ENCODE results near the gene VIPR1.

The VIPR1 gene, protein sequence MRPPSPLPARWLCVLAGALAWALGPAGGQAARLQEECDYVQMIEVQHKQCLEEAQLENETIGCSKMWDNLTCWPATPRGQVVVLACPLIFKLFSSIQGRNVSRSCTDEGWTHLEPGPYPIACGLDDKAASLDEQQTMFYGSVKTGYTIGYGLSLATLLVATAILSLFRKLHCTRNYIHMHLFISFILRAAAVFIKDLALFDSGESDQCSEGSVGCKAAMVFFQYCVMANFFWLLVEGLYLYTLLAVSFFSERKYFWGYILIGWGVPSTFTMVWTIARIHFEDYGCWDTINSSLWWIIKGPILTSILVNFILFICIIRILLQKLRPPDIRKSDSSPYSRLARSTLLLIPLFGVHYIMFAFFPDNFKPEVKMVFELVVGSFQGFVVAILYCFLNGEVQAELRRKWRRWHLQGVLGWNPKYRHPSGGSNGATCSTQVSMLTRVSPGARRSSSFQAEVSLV

DNA sequence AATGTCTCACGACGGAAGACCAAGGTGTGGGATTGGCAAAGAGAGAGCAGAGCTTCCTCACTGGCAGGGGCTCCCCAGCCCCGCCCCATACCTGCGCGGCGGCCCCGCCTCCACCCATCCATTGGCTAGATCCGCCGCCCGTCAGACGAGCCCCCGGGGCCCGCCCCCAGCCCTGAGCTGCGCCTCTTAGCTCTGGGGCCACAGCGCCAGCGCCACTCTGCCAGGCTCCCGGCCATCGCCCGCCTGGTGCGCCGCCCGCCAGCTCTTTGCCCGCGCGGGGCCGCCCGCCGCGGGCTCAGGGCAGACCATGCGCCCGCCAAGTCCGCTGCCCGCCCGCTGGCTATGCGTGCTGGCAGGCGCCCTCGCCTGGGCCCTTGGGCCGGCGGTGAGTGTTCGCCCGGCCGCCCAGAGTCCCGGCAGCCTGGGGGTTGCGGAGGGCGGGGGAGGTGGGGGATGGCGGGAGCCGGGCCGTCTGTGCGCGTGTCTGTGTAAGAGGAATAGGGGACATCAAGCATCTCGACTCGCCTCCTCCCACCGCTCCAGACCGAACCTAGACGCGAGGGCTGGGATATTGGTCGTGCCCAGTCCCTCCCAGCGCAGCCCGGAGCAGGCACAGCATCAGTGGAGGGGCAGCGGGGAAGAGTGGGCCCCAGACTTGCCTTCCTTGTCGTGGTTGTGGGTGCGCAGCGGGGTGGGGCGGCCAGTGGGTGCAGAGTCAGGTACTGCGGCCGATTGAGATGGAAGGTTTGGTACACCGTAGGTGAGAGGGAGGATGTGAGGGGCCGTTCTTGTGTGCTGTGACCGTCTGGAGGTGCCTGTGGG is at the start of gene VIPR1:
Gene VIPR1, plus strand, starts transcription at position 215 of the 822 bp plus-strand sequence. Its CDS starts 93 bp downstream, at position 308.
- DNase-seq, result peak; percentile 6

DNA sequence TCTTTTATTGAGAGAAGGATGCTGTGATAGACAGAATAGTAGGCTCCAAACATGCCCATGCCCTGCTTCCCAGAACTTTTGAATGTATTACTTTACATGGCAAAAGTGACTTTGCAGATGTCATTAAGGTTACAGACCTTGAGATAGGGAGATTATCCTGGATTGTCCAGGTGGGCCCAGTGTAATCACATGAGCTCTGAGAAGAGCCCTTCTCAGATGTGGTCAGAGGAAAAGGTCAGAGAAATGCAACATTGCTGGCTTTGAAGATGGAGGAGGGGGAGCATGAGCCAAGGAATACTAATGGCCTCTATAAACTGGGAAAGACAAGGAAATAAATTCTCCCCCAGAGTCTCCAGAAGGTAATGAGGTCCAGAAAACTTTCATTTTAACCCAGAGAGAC is 46.2 kb upstream of the VIPR1 start:
- no peak for DNase-seq

DNA sequence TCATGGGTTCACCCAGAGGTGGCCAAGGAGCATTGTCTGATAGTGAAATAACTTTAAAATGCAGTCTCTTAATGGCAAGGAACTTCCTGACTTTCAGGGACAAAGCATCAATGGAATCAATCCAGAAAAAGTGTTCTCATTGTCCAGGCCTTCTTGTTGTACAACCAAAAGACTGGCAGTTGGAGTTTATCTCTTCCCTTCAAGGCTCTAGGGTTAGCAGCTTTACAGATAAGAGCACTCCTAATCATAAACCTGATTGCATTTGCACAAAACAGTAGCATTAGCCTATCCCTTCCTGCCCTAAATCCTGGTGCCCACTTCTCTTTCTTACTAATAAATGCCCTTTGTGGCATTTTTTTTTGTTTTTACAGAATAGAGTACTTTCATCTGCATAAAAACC is 43.3 kb upstream of the VIPR1 start:
- DNase-seq, result no peak

DNA sequence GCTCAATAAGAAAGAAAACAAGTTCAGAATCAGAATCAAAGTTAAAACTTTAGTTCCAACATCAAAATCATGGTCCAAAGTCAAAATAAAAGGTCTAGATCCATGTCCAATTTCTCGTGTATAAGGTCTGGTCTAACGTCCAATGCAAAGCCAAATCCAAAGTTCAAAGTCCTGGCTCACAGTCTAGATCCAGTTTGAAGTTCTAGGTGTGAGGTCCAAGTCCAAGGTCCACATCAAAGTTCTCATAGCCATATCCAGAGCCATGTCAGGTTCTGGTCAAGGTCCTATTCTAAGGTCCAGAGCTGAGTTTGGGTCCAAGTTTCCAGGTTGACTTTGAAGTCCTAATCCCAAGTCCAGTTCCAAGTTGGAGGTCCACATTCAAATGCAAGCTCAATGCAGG is 40.7 kb upstream of the VIPR1 start:
- no peak for DNase-seq

DNA sequence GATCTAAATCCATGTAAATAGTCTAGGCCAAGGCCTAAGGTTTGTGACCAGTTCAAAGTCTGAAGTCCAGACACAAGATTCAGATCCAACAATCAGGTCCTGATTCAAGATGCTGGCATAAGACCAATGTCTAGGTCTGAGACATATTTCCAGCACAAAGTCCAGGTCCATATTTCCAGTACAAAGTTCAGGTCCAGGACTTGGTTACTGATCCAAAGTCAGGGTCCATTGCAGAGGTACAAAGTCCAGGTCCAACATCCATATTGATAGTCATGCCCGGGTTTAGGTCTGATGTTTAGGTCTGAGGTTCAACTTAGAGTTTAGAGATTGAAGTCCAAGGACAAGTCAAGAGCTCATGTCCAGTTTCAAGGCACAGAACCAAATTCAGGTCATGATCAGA is 39.4 kb upstream of the VIPR1 start:
- no peak for DNase-seq

DNA sequence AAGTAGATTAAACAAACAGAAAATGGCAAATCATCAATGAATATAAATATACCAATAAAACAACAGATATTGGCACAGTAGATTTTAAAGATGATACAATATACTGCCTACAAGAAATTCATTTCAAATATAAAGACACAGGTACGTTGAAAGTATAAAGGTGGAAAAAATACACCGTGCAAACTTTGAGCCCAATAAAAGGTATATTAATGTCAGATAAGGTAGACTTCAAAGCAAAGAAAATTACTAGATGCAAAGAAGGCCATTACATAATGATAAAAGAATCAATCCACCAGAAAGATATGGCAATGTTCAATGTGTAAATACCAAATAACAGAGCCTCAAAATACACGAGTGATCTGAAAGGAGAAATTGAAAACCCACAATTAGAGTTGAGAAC is 34.3 kb upstream of the VIPR1 start:
- DNase-seq, result no peak

DNA sequence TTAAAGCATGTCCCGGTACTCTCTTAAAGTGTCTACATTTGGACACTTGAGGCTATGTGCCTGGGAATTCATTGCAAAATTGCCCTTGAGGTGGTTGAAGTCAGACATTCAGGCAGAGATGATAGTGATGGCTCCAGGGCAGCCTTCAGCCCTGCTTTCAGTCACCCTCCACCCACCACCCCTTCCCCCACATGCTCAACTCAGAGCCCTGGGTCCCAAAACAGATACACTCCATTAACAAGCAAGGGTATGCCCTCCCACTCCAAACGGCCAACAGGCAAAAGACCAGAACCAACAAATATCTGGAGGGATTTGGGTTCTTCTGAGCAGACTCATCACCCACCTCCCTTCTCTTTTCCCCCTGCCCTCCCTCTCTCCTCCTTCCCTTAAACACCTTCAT is 29.9 kb upstream of the VIPR1 start:
- no peak for DNase-seq

DNA sequence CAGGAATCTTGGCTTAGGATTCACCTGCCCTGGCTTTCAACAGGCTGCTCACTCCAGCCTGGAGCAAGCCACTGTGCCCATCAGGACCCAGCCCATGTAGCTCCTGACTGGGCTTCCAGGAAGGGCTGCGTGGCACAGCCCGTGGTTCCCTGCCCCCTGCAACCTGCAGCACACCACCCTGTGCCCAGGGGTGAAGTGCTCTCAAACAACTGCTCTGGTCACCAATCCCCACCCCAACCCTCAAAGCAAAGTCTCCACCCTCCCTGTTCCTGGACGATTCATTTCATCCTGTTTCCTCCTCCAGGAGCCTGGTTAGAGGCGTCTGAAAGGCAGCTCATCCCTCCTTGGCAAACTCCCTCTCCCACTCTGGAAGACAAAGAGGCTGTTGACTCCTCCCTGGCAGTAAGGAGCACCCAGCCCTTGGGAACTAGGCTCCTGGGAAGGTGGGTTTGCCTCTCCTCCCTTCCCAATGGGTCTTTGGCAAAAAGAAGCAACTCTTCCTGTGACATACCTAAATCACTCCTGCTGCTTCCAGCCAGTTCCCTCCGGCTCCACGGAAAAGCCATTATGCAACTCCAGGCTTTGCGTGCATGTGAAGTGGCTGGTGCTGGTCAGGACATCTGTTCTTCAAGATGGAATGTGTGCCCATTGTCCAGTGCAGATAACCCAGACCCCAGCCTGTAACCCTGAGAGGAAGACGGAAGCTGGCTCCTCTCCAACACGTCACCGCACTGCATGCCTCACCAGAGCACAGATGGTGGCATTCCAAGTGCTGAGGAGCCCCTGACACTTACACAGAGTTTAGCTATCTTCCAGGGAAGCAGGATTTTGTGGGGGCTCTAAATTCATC is 29.1 kb upstream of the VIPR1 start:
- no peak for DNase-seq

DNA sequence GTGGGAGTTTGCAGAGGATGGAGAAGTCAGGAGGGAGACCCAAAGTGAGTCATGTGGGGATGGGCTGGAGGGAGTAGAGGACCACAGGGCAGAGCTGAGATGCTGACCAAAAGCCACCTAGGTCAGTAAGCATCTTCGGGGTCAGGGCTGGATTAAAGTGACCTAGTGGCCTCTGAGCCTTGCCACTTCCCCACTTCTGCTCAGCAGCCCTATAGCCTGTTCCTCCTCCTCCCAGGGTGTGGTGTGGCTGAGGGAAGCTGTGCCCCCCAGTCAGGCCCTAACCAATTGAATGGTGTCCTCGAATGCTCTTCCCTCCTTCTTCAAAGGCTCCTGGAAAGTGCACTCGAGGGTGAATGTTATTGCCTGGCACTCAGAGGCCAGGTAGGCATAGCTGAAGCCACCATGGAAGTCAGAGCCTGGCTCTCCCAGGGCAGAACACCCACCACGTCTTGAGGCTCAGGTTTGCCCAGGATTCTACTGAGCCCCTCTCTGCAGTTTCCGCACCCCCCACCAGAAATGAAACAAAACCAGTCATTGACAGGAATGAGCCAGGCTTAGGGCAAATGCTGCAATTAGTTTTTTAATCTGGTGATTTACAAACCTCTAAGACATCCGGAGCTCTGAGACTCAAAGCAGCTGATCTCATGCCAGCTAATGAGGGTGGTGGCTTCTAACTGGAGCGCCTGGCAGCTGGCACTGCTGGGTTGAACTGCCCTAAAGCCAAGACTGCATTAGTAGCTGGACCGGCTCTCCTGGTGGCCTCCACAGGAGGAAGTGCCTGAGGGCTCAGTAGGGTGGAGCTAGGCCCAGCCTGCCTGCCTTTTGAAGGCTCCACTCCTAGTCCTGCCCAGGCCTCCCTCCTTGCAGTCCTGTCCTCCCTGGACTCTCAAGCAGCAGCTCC is 26.0 kb upstream of the VIPR1 start:
- no peak for DNase-seq

DNA sequence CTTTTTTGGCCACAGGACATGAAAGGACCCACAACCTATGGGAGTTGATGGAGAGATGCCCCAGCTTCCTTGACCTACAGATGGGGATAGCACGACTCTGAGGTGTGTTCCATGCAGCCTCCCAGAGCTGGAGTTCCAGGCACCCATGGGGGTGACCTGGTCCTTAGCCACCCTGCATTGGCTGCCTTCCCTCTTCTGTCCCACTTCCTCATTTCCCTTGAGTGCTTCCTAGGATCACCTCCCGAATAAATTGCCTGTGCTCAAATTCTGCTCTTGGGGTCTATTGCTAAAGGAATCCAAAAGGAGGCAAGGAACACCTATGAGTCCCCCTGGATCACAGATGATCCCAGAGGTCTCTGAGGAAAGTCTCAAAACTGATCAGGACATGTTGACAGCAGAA is 24.7 kb upstream of the VIPR1 start:
- no peak for DNase-seq

DNA sequence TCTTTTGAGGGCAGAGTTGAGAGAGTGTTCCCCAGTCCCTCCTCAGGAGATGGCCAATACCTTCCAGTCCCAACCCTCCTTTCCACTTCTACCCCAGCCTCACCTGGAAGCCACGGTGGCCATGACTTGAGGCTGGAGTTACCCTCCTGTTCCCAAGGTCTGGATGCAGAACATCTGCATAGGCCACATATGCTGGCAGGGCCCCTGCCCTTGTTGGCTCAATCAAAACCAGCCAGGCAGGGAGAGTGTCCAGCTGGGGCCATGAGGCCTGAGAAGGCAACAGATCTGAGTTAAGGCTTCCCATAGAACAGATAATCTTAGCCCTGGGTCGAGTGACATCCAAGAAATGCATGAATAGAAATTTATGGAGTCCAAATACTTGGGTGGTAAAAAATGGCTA is 23.6 kb upstream of the VIPR1 start:
- no peak for DNase-seq

DNA sequence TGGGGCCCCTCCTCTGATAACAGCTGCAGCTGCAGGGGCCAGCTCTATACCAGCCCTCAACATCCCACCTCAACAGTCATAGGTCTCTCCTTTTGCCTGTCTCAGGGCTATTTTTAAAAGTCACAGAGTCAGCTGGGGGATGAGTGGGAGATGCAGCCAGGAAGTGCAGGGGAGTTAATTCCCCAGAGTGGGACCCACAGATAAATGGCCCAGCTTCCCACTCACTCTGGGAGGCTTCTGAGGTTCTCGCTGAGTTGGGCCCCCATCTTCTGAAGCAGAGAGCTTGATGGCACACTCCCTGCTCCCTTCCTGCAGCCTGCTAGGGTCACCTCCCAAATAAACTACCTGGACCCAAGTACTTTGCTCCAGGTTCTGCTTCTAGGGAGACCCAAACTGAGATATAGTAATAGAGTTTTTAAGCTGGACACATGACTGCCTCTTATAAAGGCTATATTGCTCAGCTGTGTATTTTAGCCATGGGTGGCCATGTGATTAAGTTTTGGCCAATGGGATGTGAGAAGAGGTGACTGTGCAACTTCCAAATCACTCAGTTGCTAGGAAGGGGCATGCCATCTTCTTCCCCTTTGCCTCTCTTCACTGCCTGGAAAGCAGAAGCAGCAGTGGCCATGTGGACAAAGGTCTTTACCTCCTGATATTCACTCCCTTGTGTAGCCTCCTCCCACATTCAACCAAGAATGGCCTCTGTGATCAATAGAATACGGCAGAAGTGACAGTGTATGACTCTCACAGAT is 15.5 kb upstream of the VIPR1 start:
- no peak for DNase-seq

DNA sequence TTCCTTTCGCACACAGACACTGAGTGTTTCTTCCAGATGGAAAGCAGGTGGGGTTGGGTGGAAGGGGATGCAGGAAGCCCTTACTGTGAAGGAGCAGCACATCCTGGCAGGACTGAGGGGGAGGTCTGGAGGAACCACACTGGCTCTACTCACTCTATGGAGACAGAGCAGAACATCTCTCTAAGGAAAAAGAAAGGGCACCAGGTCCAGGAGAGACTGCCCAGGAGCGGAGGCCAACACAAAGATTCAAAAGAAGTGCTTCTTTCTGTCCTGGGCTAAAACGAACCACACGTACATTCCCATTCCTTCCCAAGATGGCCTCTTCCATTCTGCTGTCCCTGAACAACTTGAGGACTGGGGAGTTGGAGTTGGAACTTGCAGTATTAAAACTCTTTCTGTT is 13.8 kb upstream of the VIPR1 start:
- DNase-seq, result no peak

DNA sequence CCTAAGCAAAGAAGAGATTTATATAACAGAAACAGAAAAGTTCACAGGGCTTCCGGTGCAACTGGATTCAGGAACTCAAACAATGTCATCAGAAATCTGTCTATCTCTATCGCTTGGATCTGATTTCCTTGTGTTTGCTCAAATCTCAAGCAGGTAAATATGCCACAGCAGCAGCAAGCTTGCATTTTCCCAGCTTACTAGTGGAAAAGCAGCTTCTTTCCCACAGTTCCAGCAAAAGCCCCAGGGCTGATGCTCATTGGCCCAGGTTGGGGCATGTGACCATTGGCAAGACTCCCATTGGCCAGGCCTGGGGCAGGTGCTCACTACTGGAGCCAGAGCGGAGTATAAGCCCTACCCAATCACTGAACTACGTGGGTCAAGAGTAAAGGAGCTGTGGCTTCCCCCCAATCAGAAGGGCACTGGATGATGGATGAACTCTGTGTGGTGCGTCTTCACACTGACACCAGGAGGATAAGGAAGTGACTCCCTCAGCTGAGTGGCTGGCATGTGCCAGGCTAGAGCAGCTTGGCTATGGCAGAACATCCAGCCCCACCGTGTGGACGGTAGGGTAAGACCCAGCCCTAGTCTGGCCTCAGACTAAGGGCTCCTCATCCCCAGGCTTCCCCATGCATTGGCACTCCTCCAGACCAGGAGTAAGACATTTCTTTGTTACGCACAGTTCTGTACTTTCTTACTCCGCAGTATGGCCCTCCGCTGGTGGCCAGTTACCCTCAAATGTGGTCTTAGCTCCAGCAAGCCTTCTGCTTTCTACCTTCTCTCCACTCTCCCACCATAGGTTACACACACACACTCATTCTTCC is 13.1 kb upstream of the VIPR1 start:
- no peak for DNase-seq

DNA sequence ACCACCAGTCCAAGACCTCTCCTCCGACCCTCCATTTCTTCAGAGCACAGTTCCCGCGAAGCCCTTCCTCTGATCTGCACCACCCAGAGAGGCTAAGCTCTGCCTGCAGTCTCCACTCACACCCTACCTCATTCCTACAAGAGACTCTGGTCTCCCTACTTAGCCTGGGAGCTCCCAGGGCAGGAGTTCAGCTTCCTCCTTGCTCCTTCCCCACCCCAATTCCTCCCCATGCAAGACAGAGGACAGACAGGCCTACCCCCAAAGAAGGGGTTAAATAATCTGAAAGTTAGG is 12.6 kb upstream of the VIPR1 start:
- DNase-seq, result no peak

DNA sequence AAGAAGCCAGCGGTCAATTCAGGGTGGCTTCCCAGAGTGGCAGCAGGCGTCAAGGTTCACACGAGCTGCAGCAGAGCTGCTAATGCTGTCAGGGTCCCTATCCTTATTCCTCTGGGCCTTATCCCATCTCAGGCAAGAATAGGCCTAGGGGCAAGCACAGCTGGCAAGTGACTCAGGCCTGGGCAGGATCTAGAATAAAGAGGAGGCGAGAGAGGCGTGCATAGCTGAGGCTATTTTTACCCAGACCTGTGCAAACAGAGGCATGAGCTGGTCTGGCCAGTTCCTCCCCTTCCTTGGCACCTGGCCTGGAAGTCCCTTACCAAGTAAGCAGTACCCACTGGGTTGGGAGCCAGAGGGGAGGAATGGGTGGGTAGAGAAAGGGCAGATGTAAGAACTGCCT is 12.2 kb upstream of the VIPR1 start:
- no peak for DNase-seq

DNA sequence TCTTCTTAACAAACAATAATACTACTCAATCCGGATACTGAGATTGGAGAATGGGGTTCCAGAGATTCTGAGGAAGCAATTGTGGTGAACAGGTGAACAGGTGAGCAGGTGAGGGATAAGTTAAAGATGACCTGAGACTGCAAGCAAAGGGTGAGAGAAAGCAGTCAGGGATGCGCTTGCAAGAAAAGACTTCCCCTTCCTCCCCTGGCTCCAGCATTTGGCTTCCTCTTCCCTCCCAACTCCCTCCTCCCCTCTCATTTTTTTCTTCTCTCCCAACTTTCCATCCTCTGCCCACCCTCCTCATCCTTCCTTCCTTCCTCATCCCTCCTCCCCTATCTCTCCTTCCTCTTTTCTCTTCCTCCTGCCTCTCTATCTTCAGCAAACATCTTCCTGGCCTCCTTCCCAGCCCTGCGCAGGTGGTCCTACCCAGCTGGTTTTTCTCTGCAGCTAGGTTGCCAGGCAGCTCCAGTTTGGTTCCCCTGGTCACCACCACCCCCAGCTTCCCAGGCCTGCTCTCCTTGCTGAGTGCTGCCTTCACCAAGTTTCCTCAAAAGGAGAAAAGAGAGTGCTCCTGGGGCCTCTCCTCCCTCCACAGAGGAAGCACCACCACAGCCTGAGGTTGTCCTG is 10.4 kb upstream of the VIPR1 start:
- DNase-seq, result no peak

DNA sequence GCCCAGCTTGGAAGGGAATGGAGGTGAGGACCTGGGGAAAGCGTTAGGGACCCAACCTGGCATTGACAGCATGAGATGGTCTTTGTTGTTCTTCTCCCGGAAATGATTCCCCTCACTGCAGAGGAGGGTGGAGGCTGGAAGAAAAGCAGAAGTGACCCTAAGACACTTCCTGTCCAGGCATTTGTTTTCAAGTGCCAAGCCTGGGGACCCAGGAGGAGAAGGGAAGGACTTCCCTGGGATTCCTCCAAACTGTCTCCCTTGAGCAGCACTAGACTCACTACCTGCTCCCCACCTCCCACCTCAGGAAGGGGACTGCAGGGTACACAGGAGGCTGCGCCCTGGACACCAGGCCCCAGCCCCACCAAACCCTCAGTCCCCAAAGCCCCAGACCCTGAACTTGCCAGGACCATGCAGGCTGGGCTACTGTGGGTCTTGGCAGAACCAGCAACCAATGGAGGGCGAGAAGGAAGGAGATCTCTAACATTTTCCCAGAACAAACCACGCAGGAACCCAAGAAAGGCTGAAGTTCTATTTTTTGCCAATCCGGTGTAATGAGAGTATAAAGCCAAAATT is 9.8 kb upstream of the VIPR1 start:
- no peak for DNase-seq

DNA sequence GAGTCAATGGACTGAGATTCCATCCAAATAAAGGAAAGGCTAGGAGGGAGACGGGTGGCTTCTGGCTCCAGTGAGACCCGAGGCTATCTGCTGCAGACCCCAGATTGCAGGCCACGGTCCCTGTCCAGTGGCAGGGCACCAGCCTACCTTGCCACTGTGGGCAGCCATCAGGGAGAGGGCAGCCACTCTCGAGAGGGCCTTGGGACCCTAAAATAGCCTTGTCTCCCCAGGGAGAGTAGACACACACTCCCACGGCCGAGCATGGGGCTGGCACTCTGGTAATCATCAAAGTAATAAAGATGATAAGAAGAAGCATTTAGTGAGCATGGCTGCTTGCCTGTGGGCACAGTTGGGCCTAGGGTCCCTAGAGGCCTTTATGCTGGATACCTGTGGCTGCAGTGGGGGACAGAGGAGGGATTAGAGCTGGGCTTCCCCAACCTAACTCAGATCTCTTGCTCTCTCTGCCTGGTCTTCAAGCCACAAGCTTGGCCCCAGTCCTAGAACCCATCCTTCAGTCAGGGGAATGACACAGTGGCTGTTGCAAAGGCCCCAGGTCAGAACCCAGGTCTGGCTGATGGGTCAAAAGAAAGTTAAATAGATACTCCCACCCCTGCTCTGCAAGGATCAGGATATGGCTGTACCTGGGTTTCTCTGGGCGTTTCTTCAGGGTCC is 9.2 kb upstream of the VIPR1 start:
- DNase-seq, result no peak

All from NCI-H2081 treated with DMSO at 0.1 percent for 48 hours (cell line).